A172 (cell line): ENCODE data around the gene FAF2. TPM values are rescaled to one million over a fixed set of nuclear protein-coding genes. Genes with fewer than 3 reads are reported as not detected.
A peak's percentile ranks its signal among the peaks of the same experiment; 100 is the strongest.
"Not testable (repeated sequence)": the region's sequence is repeated elsewhere in the genome, so short reads cannot be mapped to it uniquely, and the experiment has no call there.

Experiments
- DNase-seq: peaks from one replicate; pipeline ENCODE4 v3.0.0-alpha.2; 2015; ENCODE audit warnings: low spot score
- total RNA-seq: library from RNA; depleted of rRNA; stranded (reverse); fragments of >200 nt; shearing (Covaris generic); gene quantifications from 2 replicates; pipeline ENCODE4 v1.2.3, GENCODE V29; 2014

FAF2 gene
- total RNA-seq, 1 experiment from 2014 or later: 59.7 TPM

DNA sequence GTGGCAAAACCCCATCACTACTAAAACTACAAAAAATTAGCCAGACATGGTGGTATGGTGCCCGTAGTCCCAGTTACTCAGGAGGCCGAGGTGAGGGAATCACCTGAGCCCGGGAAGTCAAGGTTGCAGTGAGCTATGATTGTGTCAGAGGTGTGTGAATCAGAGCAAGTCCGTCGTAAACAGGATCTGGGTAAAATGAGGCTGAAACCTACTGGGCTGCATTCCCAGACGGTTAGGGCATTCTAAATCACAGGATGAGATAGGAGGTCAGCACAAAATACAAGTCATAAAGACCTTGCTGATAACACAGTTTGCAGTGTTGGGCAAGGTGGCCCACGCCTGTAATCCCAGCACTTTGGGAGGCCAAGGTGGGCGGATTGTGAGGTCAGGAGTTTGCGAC, 29.9 kb upstream of the FAF2 start:
- DNase-seq: no peak

DNA sequence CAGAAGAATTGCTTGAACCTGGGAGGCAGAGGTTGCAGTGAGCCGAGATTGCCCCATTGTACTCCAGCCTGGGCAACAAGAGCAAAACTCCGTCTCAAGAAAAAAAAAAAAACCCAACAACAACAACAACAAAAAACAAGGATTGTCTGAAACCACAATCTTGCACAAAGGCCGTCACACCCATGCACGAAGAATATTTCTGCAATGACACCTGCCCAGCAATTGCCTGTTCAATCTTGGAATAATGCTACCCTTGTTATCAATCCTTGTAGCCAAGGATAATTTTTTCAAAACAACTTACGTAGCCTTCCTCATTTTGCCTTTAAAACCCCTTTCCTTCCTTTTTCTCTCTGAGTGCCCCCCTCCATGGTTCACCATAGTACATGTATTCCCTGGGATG, 28.1 kb upstream of the FAF2 start:
- DNase-seq: no peak

DNA sequence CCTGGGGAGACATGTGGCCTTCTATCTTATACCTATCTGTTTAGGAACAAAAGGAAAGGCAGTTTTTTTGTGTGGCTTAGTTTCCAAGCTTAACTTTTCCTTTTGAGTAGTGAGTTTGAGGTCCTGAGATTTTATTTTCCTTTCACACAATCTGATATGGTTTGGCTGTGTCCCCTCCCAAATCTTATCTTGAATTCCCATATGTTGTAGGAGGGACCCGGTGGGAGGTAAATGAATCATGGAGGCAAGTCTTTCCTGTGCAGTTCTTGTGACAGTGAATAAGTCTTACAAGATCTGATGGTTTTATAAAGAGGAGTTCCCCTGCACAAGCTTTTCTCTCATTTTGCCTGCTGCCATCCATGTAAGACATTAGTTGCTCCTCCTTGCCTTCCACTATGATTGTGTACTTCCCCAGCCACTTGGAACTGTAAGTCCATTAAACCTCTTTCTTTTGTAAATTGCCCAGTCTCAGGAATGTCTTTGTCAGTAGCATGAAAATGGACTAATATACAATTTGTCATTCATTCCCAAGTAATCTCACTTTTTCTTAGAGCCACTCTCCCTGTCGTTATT, 27.1 kb upstream of the FAF2 start:
- DNase-seq: no peak

DNA sequence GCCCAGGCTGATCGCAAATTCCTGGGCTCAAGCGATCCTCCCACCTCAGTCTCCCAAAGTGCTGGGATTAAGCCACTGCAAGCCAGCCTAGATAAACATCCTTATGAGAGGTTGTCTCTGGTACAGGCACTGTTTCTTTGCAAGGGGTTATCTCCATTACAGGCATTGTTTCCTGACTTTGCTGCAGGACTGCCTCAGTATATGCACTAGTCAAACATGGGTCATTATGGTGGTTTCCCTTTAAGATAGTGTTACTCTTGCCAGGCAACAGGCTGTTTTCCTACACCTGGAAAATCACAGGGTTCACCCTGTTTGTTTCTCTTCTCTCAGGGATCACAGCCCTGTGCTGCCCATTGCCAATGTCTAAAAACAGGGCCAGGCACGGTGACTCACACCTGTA, 24.0 kb upstream of the FAF2 start:
- no peak for DNase-seq

DNA sequence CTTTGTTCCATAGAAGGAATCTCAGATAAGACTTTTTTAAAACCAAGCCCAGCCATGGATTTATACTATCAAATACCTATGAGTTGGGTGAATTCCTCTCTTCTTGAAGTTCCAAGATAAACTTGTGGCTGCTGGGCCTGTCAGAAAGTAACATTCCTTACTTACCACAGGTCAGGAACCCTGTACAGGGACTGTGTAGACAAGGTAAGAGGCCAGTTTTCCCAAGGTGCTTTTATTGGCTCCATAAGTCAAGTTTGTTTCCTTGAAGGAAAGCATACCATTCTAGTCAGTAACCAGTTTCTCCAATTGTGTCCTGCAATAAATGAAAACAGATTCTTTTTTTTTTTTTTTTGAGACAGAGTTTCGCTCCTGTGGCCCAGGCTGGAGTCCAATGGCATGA, 23.0 kb upstream of the FAF2 start:
- peak; percentile 44 for DNase-seq

DNA sequence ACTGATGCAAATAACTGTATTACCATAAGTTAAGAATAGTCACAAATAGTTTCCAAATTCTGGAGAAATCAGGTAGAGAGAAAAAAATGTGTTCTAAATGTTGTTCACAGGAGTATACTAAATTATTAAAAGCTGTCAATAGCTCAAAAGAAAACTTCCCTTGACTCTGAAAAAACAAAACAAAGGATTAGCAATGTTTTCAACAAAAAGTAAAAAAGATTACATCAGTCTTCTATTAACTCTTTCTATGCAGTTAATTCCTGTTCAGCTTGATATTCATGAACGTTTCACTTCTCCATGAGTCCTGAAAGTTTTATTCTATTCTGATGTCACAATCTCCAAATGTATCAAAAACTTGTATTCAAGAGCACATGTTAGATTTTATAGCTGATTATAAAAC, 22.4 kb upstream of the FAF2 start:
- DNase-seq: no peak

DNA sequence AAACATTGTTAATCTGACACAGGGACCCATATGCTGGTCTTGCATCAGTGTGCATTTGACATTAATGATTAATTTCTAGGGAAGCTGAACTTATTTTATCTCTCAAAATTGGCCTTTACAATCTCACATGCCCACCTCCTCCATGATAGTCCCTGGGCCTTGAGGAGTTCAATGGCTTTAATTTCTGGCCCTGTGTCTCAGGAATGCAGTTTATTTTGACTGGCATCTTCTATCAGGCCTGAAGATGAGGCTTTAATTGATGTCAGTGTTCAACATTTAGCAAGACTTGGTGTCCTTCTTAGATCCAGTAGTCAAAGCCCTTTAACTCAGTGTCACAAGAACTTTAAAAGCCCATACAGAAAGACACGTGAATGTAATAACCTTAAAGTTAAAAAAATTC, 21.3 kb upstream of the FAF2 start:
- DNase-seq: no peak

DNA sequence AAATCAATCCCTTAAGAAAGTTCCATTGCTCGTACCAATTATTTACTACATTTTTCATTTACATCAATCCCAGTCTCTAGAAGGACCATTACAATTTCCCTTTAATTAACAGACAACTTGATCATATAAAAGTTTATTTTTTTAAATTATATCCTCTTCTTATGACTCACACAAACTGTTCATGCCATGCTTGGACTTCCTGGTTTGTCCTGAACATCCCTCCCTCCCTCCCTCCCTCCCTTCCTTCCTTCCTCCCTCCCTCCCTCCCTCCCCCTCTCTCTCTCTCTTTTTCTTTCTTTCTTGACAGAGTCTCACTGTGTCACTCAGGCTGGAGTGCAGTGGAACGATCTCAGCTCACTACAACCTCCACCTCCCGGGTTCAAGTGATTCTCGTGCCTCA, 20.2 kb upstream of the FAF2 start:
- peak; percentile 44 for DNase-seq

DNA sequence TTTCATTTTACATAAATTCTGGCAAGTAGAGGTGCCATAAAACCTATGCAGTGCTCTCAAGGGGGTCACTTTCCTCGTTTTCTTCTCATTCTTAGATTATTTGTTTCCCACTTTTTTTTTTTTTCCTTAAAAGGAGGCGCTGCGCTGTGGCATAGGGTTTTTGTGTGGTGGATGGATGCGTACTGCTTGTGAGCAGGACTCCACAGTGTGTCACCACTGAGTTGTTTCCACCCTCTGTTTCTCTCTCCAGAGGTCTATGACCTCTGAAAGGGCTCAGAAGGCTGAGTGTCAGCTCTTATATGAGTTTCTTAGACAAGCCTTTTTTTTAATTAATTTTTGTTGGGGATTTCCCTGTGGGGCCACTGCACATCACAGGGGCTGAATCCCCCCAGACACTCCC, 18.2 kb upstream of the FAF2 start:
- DNase-seq: no peak

DNA sequence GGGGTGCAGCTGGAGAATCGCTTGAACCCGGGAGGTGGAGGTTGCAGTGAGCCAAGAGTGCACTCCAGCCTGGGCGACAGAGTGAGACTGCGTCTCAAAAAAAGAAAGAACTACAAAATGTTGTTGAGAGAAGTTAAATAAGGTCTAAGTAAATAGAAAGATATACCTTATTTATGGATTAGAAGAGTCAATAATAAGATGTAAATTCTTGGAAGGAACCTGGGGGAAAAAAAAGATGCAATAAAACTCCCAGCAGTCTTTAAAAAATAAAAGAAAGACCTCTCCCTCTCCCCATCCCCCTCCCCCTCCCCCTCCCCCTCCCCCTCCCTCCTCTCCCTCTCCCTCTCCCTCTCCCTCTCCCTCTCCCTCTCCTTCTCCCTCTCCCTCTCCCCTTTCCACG, 15.5 kb upstream of the FAF2 start:
- no peak for DNase-seq

DNA sequence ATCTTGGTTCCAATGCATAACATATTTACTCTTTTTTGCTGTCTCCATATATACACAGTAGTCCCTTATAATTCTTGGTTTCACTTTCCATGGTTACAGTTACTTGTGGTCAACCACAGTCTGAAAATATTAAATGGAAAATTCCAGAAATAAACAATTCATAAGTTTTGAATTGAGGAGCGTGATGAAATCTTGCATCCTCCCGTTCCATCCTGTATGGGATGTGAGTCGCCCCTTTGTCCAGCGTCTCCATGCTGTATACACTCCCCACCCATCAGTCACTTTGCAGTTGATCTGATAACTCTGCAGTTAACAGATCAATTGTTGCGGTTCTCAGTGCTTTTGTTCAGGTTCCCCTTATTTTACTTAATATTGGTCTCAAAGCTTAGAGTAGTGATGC, 11.5 kb upstream of the FAF2 start:
- DNase-seq: peak; percentile 11

DNA sequence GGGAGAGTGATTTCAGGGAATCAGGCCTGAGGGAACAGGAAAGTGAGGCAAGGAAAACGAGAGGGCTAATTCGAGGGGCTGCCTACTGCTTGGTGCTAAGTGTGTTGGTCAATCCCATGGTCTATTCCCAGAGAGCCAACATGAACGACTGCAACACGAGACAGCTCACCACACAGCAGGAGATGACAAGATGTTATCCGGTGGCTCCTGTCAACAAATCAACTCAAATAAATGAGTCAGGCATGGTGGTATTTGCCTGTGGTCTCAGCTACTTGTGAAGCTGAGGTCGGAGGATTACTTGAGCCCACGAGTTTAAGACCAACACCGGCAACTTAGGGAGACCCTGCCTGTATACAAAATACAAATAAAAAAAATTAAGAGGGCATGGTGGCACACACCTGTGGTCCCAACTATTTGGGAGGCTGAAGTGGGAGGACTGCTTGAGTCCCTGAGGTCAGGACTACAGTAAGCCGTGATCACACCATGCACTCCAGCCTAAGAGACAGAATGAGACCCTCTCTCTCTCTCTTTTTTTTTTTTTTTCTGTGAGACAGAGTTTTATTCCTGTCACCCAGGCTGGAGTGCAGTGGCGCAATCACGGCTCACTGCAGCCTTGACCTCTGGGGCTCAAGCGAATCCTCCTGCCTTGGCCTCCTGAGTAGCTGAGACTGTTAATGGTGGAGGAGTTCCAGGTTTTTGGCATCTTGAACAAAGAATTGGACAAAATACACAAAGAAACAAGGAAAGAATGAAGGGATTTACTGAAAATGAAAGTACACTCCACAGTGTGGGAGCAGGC, 9.0 kb upstream of the FAF2 start:
- DNase-seq: peak; percentile 85

DNA sequence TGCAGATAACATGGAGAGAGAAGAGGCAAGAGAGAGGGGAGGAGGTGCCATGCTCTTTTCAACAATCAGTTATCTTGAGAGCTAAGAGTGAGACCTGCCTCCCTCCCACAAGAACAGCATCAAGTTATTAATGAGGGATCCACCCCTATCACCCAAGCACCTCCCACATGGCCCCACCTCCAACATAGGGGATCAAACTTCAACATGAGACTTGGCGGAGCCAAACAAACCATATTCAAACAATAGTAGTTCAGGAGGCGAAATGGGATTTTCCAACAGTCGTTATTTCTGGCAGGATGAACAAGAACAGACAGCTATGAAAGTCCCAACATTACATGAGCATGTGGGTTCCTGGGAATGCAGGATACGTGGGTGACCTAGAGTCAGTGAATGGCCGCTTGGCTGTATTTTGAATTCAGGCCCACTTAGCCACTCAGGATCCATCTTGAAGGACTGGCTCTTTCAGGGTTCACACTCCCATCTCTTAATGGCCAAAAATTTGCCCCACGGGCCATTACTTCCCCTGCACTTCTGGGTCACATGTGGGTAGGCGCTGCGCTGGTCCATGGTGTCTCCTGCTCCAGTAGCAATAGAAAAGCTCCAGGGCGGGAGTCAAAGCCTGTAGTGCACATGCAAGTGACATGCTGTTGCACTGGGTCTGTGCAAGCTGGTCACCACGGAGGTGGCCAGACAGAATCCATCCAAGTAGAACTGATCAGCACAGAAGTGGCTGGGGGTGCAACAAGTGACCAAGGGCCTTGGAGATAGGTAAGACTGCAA, 7.1 kb upstream of the FAF2 start:
- peak; percentile 16 for DNase-seq

DNA sequence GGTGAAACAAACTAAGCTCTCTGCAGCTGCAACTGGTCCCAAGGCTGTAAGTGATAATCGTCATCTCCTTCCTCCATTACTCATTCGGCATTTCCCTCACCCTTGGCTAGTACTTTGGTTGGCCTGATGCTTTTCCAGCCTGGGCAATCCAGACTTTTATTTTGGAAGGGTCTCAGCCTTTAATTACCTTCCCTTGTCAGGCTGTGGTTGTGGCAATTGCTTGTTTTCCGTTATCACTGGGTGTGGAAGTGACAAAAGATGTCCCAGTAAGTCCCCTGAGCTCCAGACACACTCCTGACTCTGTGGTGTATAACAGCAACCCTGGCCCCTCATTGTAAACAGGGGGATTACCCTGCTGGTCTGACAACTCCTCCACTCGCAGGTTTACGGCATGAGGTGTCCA, 6.3 kb upstream of the FAF2 start:
- DNase-seq: peak; percentile 57

DNA sequence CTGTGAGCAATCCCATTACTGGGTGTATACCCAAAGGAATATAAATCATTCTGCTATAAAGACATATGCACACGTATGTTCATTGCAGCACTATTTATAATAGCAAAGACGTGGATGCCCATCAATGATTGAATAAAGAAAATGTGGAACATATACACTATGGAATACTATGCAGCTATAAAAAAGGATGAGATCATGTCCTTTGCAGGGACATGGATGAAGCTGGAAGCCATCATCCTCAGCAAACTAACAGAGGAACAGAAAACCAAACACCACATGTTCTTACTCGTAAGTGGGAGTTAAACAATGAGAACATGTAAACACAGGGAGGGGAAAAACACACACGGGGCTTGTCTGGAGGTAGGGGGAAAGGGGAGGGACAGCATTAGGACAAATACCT, 5.3 kb upstream of the FAF2 start:
- DNase-seq: not testable (repeated sequence)

DNA sequence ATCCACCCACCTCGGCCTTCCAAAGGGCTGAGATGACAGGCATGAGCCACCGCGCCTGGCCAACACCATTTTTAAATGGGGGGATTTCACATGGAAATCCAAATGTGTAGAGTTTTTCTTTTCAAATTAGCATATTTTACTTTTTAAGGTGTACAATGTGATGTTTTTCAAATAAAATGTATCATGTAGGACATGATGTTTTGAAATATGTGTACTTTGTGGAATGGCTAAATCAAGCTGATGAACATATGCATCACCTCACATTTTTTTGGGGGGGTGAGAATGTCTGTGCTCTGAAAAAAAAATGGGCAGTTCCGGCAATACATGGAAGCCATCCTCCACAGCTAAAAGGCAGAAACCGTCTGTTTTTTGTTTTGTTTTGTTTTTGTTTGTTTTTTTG, 3.4 kb upstream of the FAF2 start:
- no peak for DNase-seq

DNA sequence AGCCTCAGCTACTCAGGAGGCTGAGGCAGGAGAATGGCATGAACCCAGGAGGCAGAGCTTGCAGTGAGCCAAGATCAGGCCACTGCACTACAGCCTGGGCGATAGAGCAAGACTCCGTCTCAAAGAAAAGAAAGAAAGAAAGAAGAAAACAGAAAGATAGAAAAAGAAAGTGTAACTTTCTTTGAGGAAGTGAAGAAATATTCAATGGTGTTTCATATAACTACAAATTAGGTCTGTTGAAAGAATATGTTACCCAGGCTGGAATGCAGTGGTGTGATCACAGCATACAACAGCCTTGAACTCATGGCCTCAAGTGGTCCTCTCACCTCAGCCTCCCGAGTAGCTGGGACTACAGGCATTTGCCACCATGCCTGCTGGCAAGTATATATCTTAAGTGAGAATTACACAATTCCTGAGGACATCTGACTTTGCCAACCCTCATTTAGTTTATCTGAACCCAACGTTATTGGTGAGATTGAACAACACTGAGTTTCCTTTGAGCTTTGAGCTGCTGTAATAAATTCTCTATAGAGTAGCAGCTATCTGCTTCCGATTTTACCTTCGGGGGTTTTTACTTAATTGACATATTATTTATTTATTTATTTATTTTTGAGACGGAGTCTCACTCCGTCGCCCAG, 2.0 kb upstream of the FAF2 start:
- no peak for DNase-seq

DNA sequence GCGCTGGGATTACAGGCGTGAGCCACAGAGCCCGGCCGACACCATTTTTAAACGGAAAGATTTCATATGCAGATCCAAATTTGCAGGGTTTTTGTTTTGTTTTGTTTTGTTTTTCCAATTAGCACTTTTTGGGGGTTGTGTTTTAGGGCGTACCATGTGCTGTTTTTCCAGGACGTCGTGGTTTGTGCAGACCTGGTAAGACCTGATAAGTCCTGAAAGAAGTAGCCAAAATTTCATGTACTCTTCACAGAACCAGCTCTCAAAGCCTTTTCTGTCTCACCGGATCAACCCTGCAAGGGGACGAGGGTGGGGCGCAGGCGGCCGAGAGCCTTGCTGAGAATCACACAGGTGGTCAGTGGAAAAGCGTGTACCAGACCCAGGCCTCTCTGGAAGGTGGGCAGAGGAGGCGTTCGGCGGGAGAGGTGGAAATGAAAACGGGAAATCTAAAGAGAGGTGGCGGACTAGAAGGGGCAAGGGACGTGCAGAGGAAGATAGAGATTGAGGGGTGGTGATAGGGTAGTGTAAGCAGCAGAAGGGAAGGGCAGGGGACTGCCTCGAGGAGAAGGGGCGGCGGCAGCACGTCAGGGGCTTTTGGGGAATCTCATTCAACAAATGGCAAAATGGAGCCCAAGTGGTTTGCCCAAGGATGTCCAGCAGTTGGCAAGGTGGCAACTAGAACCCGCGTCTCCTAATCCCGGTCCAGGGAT, 1.1 kb upstream of the FAF2 start:
- DNase-seq: no peak

DNA sequence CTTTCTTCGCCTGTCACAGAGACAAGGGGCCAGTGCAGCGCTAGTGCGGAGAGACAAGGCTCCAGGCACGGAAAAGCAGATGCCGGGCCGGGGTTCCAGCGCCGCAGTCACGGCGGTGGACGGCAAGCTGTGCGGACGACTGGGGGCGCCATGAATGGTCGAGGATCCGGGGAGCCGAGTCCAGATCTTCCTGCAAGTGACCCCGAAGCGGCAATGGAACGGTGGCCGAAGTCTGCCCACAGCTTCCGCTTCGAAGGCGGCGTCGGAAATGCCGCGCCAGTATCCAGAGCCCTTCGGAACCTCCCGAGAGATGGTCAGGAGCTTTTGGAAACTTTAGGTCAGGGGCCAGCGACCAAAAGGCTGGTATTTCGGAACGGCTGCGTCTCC, 601 bp upstream of the FAF2 start:
- DNase-seq: no peak

DNA sequence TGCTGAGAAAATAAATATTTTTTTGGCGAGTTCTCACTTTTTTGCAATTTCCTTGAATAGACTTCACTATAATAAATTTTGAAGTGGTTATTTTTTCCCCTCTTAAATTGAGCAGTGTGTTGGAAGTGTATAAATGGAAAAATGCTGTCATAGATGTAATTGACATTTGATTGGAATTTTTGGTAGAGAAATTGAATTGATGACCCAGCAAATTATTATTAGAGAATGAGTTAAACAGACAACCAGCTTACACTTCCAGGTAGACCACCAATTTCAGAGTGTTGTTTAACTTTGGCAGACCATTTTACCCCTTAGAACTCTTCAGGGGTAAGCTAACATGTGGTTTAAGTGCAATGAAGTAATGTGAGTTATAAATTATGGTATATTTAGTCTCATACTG, 1.9 kb downstream of the FAF2 start:
- no peak for DNase-seq

DNA sequence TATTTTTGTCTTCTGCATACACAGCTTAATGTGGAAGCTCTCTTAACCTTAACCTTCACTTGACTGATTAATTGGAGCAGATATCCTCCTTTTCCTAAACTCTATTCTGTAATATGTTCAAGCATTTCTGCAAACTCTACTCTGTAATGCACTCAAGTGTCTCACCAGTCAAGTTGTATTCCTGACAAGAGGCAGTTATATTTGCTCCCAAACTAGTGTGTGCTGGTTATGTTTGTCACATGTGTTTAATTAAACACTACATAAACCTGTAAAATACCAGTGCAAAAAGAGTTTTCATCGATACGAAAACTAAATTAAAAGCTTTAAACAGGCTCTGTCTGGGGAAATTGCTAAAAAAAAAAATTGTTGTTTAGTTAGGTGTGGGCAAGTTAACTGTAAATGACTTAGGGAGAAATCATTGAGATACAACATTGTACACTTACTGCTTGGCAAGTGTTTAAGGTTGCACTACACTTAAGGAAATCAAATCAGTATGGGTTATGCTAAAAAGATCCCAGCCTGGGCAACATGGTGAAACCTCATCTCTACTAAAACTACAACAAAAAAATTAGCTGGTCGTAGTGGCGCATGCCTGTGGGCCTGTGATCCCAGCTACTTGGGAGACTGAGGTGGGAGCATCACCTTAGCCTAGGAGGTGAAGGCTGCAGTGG, 6.7 kb downstream of the FAF2 start:
- no peak for DNase-seq
